Measurements from ENCODE around the gene CFAP69.

Gene CFAP69, protein sequence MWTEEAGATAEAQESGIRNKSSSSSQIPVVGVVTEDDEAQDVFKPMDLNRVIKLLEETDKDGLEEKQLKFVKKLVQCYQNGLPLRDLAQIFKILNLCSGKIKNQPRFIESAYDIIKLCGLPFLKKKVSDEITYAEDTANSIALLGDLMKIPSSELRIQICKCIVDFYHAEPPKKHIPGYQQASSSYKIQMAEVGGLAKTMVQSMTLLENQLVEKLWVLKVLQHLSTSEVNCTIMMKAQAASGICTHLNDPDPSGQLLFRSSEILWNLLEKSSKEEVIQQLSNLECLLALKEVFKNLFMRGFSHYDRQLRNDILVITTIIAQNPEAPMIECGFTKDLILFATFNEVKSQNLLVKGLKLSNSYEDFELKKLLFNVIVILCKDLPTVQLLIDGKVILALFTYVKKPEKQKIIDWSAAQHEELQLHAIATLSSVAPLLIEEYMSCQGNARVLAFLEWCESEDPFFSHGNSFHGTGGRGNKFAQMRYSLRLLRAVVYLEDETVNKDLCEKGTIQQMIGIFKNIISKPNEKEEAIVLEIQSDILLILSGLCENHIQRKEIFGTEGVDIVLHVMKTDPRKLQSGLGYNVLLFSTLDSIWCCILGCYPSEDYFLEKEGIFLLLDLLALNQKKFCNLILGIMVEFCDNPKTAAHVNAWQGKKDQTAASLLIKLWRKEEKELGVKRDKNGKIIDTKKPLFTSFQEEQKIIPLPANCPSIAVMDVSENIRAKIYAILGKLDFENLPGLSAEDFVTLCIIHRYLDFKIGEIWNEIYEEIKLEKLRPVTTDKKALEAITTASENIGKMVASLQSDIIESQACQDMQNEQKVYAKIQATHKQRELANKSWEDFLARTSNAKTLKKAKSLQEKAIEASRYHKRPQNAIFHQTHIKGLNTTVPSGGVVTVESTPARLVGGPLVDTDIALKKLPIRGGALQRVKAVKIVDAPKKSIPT

DNA sequence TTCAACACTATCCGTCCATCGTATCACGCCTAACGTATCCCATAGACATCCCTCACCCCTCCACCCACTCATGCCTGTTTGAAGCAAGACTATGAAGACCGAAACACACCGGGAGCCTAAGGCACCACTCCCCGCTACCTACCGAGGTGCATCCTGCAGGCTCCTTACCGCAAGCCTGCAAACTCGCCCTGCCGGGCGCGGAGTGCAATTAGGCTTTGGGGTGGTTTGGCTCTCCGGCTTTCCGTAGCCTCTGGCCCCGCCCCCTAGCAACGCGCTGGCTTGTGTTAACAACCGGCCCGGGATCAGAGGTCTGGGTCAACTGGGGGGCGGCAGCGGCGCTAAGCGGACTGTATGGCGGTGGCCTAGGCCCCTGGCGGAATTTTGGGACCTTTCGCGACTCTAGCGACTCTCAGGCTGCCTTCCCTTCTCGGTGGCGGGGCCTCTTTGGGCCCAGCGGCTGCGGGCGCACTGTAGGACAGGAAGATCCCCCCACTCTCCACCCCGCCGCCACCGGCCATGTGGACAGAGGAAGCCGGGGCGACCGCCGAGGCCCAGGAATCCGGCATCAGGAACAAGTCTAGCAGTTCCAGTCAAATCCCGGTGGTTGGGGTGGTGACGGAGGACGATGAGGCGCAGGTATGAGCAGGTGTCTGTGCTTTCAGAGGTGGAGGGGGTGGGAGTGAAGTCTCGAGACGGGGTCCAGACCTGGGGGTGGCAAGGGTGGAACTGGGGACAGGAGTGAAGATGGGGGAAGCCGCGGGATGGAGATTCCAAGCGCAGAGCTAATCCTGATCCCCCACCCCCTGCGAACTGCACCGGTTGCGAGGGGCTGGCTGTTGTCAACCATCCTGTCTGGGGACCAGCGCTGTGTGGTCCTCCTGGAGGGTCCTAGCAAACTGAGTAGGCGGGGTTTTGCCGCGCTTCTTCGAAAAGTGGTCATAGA lies at the start of gene CFAP69:
Gene CFAP69, plus strand, starts transcription at position 266 of the 943 bp plus-strand sequence. Its CDS starts 251 bp downstream, at position 517.
- peak; percentile 61 for DNase-seq (ENCODE audit: low read depth)
- H3K4me3 ChIP-seq (ENCODE audit: low read depth, low read length): peak within 1 kb of the TSS; percentile 85

DNA sequence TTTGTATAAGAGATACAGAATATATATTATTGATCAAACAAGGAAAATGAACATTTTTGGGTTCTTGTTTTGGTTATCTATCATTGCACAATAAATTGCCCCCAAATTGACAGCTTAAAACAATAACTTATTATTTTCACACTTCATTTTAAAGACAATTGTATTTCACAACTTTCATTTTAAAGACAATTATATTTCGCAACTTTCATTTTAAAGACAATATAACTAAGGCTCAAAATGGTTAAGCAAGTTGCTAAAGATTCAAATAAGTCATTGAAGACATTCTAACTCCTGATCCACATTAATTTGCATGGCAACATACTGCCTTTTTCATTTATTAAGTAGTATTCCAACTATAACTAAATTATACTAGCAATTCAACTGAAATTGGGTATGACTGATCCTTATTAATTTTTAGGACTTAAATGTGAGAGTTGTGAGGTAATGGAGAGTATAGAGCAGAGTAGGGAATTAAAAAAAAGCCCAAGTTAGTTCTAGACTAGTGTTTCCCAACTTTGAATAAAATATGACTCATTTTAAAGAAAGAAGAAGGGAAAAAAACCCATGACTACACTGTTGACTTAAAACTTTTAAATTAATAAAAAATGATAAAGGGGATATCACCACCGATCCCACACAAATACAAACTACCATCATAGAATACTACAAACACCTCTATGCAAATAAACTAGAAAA lies 43.3 kb upstream of the CFAP69 start:
- H3K4me3 ChIP-seq (ENCODE audit: low read depth, low read length): no peak overlapping the region
- DNase-seq (ENCODE audit: low read depth): no peak

- no peak for DNase-seq (ENCODE audit: low read depth)
- H3K4me3 ChIP-seq (ENCODE audit: low read depth, low read length): no peak overlapping the region
These were observed 37.0 kb upstream of the CFAP69 start for GRCh38 chr7:90207956-90208355.

DNA sequence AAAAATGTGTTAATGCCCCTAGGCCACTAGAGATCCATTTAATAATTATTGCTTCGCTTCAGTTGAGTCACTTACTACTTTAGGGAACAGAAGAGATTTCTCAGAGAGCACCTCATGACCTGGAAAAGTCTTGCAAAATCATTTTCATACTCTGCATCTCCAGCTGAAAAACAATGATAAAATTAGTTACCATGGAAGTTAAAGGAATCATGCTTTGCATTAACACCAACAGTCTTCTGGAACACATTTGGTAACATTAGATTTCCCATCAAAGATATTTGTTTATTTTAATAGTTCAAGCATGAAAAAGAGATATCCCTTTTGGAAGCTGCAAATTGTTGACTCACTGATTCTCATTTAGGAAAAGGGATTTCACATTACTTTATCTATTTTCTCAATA lies 35.2 kb upstream of the CFAP69 start:
- no peak overlapping the region for H3K4me3 ChIP-seq (ENCODE audit: low read depth, low read length)
- DNase-seq (ENCODE audit: low read depth): no peak

- DNase-seq (ENCODE audit: low read depth): no peak
- H3K4me3 ChIP-seq (ENCODE audit: low read depth, low read length): no peak overlapping the region
These were observed 34.5 kb upstream of the CFAP69 start for GRCh38 chr7:90210475-90210874.

GRCh38 chr7:90210981-90211380 lies 34.0 kb upstream of the CFAP69 start:
- DNase-seq (ENCODE audit: low read depth): no peak
- H3K4me3 ChIP-seq (ENCODE audit: low read depth, low read length): peak overlapping the region; percentile 74

DNA sequence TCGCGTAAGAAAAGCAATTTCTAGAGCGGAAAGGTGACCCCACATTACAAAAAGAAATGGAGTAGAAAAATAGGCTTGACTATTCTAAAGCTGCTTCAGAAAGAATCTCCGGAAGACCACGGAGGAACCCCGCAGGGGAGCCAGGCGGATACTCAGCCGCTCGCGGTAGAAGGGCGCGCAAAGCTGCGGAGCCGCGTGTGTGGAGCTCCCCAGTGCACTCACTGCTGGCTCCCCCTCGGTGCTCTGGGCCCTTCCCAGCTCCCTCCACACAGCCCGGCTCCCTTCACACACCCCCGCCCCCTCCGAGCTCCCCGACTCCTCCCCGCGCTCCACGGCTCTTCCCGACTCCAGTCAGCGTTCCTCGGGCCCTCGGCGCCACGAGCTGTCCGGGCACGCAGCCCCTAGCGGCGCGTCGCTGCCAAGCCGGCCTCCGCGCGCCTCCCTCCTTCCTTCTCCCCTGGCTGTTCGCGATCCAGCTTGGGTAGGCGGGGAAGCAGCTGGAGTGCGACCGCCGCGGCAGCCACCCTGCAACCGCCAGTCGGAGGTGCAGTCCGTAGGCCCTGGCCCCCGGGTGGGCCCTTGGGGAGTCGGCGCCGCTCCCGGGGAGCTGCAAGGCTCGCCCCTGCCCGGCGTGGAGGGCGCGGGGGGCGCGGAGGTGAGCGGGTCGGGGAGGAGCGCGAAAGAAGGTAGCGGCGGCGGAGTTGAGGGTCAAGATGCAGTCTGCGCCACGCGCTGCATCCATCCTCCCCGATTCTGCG lies 33.4 kb upstream of the CFAP69 start, which contains the start of gene STEAP2:
Gene STEAP2, plus strand, starts transcription at position 350 of the 758 bp plus-strand sequence. CDS start 13,343 bp downstream, outside the sequence.
- DNase-seq (ENCODE audit: low read depth): peak; percentile 84

DNA sequence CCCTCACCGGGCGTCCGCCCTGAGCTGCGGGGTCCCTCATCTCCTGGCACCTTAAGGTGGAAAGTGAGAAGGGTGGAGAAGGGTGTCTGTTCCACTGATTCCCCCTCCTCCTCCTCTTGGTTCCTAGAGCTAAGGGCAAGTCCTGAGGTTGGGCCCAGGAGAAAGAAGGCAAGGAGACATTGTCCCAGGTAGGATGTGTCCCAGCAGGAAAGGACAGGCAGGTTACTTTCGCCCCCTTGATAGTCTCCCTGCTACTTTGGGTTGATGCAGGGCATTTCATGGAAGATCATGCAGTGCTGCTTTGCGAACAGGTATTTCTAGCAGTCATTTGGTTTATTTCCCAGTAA lies 32.9 kb upstream of the CFAP69 start:
- DNase-seq (ENCODE audit: low read depth): no peak
- H3K4me3 ChIP-seq (ENCODE audit: low read depth, low read length): peak overlapping the region; percentile 74

More for the DNA sequence above, 33.4 kb upstream of the CFAP69 start, which contains the start of gene STEAP2:
- peak within 1 kb of the TSS; percentile 74 for H3K4me3 ChIP-seq (ENCODE audit: low read depth, low read length)

GRCh38 chr7:90213521-90213920 lies 31.5 kb upstream of the CFAP69 start:
- H3K4me3 ChIP-seq (ENCODE audit: low read depth, low read length): no peak overlapping the region
- no peak for DNase-seq (ENCODE audit: low read depth)

DNA sequence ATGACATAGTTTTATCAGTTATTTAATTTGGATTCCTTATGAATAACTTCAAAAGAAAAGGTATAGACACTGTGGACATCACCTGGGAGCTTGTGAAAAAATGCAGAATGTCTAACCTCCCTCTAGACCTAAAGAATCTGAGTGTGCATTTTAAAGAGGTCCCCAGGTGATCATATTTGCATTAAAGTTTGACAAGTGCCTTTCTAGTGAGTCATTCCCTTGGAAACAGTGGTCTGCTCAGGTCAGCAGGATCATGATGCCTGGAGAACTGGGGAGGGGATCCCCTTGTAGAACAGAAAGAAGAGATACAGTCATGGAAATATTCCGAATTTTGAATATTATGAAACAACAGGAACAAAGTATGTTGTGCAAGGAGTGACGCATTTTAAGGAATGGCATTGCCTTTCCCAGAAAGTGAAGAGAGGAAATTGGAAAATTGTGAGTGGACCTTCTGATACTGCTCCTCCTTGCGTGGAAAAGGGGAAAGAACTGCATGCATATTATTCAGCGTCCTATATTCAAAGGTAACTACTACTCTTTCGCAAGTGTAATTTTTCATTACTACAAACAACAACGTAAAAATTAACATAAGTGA lies 28.8 kb upstream of the CFAP69 start:
- no peak overlapping the region for H3K4me3 ChIP-seq (ENCODE audit: low read depth, low read length)
- no peak for DNase-seq (ENCODE audit: low read depth)

DNA sequence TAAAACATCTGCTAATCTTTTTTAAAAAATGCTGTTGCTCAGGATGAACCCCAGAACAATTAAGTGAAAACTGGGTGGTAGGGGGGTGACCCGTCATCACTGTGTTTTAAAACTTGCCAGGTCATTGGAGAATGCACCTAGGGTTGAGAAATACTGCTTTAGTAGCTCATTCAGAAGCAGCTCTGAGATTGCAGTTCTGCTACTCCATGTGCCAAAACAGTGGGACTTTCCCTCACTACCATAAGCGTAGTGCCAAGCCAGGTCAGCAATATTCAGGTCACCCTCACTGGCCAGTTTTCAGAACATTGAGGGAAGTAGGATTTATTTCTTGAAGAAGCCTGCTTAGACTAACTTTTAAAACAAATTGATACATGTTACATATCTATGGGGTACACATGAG lies 28.2 kb upstream of the CFAP69 start:
- no peak overlapping the region for H3K4me3 ChIP-seq (ENCODE audit: low read depth, low read length)
- DNase-seq (ENCODE audit: low read depth): no peak

DNA sequence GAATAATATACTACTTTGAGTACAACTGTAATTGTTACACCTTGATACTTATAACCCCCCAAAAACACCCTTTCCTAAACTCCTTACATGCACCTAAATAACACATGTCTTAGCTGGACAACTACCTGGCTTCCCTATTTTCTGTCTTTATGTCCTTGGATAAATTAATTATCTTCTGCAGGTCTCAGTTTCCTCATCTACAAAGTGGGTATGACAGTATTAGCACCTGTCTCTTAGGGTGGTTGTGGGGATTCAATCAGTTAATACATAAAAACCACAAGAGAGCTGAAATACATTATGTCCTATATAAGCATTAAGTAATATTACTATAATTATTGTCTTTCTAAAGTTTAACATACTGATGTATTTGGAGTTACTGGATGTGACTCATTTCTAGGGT lies 22.6 kb upstream of the CFAP69 start:
- no peak for DNase-seq (ENCODE audit: low read depth)
- no peak overlapping the region for H3K4me3 ChIP-seq (ENCODE audit: low read depth, low read length)

GRCh38 chr7:90222811-90223725 lies 21.9 kb upstream of the CFAP69 start:
- DNase-seq (ENCODE audit: low read depth): peak; percentile 49
- no peak overlapping the region for H3K4me3 ChIP-seq (ENCODE audit: low read depth, low read length)

DNA sequence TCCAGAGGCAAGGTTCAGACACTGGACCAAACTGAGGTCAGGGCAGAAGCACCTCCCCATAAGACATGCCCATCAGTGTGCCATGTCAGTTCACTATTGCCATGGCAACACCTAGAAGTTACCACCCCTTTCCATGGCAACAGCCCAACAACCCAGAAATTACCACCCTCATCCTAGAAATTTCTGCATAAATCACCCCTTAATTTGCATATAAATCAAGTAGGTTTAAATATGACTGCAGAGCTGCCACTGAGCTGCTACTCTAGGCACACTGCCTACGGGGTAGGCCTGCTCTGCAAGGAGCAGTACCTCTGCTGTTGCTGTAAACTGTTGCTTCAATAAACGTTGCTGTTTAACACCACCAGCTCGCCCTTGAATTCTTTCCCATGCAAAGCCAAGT lies 20.8 kb upstream of the CFAP69 start:
- no peak for DNase-seq (ENCODE audit: low read depth)
- H3K4me3 ChIP-seq (ENCODE audit: low read depth, low read length): no peak overlapping the region

DNA sequence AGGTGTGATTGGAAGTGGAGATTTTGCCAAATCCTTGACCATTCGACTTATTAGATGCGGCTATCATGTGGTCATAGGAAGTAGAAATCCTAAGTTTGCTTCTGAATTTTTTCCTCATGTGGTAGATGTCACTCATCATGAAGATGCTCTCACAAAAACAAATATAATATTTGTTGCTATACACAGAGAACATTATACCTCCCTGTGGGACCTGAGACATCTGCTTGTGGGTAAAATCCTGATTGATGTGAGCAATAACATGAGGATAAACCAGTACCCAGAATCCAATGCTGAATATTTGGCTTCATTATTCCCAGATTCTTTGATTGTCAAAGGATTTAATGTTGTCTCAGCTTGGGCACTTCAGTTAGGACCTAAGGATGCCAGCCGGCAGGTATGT lies 19.8 kb upstream of the CFAP69 start:
- H3K4me3 ChIP-seq (ENCODE audit: low read depth, low read length): no peak overlapping the region

GRCh38 chr7:90225601-90226000 lies 19.4 kb upstream of the CFAP69 start:
- no peak for DNase-seq (ENCODE audit: low read depth)
- no peak overlapping the region for H3K4me3 ChIP-seq (ENCODE audit: low read depth, low read length)

More for the DNA sequence above, 19.8 kb upstream of the CFAP69 start:
- no peak for DNase-seq (ENCODE audit: low read depth)

DNA sequence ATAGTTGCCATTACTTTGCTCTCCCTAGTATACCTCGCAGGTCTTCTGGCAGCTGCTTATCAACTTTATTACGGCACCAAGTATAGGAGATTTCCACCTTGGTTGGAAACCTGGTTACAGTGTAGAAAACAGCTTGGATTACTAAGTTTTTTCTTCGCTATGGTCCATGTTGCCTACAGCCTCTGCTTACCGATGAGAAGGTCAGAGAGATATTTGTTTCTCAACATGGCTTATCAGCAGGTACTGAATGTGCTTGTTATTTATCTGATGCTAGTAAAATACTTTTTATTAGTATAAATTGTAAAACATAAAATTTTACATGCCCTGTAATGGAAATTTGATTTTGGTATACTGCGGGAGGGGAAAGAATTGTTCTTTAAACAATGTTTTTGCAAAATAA lies 17.7 kb upstream of the CFAP69 start:
- no peak for DNase-seq (ENCODE audit: low read depth)
- no peak overlapping the region for H3K4me3 ChIP-seq (ENCODE audit: low read depth, low read length)

Data from skeletal muscle cell (primary cell).